Measurements from ENCODE around the gene NTM.

Gene NTM

DNA sequence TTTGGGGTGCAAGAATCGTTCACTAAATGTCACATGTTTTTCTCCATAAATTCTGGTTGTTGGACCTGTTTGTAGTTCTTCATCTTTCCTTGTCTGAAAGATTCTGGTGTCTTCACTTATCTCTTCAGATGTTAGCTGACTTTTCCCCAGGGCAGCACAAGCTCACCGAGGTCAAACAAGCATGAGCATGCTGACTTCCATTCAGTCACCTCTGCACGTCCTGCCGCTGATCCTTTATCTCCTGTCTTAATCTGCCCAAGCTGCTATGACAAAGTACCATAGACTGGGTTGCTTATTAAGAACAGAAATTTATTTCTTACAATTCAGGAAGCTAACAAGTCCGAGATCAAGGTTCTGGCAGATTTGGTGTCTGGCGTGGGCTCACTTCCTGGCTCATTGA, 800.6 kb downstream of the NTM start:
- CTCF ChIA-PET: no interaction called here
- DNase-seq (ENCODE audit: extremely low spot score): no peak
- POLR2A ChIA-PET: no interaction called here
- no peak for TF ChIP-seq SP1 (IDR thresholded peaks at IDR 0.05)
- no peak for TF ChIP-seq SUZ12 (IDR thresholded peaks at IDR 0.05)
- TF ChIP-seq ARNT (IDR thresholded peaks at IDR 0.05): no peak
- no peak for TF ChIP-seq ELF4 (IDR thresholded peaks at IDR 0.05)
- TF ChIP-seq NFRKB (IDR thresholded peaks at IDR 0.05): no peak
- no peak for TF ChIP-seq ZNF384 (IDR thresholded peaks at IDR 0.05)
- TF ChIP-seq FOXM1 (IDR thresholded peaks at IDR 0.05; ENCODE audit: borderline replicate concordance): no peak
- no peak for TF ChIP-seq FOXK2 (IDR thresholded peaks at IDR 0.05)
- no peak for TF ChIP-seq L3MBTL2 (conservative IDR thresholded peaks at IDR 0.05)
- no peak for TF ChIP-seq HDGF (IDR thresholded peaks at IDR 0.05; ENCODE audit: borderline replicate concordance)
- TF ChIP-seq, protein P1, sequence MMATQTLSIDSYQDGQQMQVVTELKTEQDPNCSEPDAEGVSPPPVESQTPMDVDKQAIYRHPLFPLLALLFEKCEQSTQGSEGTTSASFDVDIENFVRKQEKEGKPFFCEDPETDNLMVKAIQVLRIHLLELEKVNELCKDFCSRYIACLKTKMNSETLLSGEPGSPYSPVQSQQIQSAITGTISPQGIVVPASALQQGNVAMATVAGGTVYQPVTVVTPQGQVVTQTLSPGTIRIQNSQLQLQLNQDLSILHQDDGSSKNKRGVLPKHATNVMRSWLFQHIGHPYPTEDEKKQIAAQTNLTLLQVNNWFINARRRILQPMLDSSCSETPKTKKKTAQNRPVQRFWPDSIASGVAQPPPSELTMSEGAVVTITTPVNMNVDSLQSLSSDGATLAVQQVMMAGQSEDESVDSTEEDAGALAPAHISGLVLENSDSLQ (IDR thresholded peaks at IDR 0.05): no peak
- TF ChIP-seq TARDBP (IDR thresholded peaks at IDR 0.05): no peak

DNA sequence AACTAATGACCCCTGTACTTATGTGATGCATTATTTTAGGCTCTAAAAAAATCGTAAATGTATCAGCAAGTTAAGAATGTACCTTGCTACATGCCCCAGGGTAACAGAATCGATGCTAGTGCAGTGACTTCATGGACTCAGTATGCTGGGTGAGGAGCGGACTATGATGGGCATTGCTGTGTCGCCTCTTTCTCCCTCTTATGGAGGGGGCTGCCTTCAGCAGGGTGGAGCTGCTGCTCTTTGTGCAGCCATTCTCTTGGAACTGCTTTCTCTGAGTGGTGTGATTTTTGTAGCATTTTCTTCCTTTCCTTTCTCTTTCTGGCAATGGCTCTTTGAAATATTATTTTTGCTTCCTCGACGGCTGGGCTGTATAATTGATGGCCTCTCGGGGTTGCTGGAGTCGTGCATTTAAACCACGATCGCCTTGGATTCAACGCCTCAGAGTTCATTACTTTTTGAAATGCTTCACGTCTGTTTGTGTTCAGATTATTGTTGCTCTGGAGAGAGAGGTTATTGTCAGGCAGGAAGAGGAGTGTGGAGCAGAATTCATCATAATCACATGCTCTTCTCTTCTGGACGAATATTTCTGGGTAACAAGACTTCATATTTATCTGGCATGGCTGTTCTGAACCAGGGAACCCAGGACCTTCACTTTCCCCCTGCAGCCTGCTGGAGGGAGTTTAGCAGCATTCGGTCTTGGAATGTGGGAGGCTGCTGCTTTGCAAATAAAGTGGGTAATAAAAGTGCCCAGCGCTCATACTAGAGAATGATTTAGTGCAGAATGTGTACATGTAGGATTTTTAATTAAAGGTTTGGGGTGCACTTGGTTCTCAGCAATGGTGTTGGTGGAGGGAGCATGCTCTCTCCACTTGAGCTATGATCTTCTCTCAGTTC, 804.2 kb downstream of the NTM start:
- ChIA-PET POLR2A (no interaction called here), CTCF (no interaction called here)
- TF ChIP-seq L3MBTL2 (conservative IDR thresholded peaks at IDR 0.05): no peak
- no peak for TF ChIP-seq TARDBP (IDR thresholded peaks at IDR 0.05)
- TF ChIP-seq LEF1 (IDR thresholded peaks at IDR 0.05; ENCODE audit: borderline replicate concordance): no peak
- TF ChIP-seq SUZ12 (IDR thresholded peaks at IDR 0.05): no peak
- no peak for TF ChIP-seq ELF4 (IDR thresholded peaks at IDR 0.05)
- no peak for TF ChIP-seq HDGF (IDR thresholded peaks at IDR 0.05; ENCODE audit: borderline replicate concordance)
- TF ChIP-seq ZNF384 (IDR thresholded peaks at IDR 0.05): no peak
- TF ChIP-seq BHLHE40 (IDR thresholded peaks at IDR 0.05; ENCODE audit: borderline replicate concordance): no peak
- TF ChIP-seq CTBP1 (IDR thresholded peaks at IDR 0.05; ENCODE audit: borderline replicate concordance): no peak
- no peak for DNase-seq (ENCODE audit: extremely low spot score)

DNA sequence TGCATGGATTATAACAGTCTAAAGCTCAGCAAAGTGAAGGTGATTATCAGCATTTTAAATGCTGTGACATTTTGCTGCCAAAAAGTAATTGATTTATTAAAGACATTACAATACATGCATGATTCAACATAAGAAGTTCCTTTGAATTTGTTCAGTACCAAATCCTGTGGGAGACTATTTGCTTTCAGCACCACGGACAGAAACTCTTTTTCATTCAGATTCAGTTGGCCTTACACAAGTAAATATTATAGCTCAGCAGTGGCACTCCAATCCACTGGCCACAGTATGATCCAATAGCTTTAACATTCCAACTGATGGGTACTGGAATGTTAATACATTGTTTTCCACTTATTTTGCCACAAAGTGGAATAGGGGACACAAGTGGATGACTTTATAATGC, 806.7 kb downstream of the NTM start:
- no peak for DNase-seq (ENCODE audit: extremely low spot score)
- POLR2A ChIA-PET: no interaction called here
- CTCF ChIA-PET: no interaction called here

DNA sequence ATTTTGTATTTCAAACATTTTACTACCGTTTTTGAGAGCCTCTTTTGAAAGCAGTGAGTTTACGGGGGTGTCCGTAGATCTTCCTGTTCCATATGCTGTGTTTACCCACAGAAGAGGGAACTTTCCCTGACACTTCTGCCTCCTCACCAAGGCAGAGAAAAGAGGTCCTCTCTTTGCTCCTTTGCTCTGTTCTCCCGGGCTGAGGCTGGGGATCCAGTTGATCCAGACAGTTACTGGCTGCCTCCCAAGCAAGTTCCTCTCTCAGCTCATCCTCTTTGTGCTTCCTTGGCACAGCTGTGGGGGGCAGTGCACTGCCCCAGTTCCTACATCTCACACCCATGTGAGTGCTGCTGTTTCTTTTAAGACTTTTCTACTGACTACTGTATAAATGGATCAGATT, 813.7 kb downstream of the NTM start:
- DNase-seq (ENCODE audit: extremely low spot score): no peak
- ChIA-PET CTCF (no interaction called here), POLR2A (no interaction called here)
- TF ChIP-seq CTBP1 (IDR thresholded peaks at IDR 0.05; ENCODE audit: borderline replicate concordance) (no peak), BHLHE40 (IDR thresholded peaks at IDR 0.05; ENCODE audit: borderline replicate concordance) (no peak), SUZ12 (IDR thresholded peaks at IDR 0.05) (no peak), ZNF384 (IDR thresholded peaks at IDR 0.05) (no peak), TARDBP (IDR thresholded peaks at IDR 0.05) (no peak), FOXM1 (IDR thresholded peaks at IDR 0.05; ENCODE audit: borderline replicate concordance) (no peak), FOXA1 (IDR thresholded peaks at IDR 0.05) (no peak), L3MBTL2 (conservative IDR thresholded peaks at IDR 0.05) (no peak), ARNT (IDR thresholded peaks at IDR 0.05) (no peak), ELF4 (IDR thresholded peaks at IDR 0.05) (no peak), LEF1 (IDR thresholded peaks at IDR 0.05; ENCODE audit: borderline replicate concordance) (no peak), FOXK2 (IDR thresholded peaks at IDR 0.05) (no peak), NFRKB (IDR thresholded peaks at IDR 0.05) (no peak), HDGF (IDR thresholded peaks at IDR 0.05; ENCODE audit: borderline replicate concordance) (no peak)
- TF ChIP-seq, protein P1 (IDR thresholded peaks at IDR 0.05): no peak

More for the DNA sequence above, 806.7 kb downstream of the NTM start:
- TF ChIP-seq FOXM1 (IDR thresholded peaks at IDR 0.05; ENCODE audit: borderline replicate concordance): no peak
- TF ChIP-seq FOXA1 (IDR thresholded peaks at IDR 0.05): no peak
- TF ChIP-seq LEF1 (IDR thresholded peaks at IDR 0.05; ENCODE audit: borderline replicate concordance): no peak
- no peak for TF ChIP-seq HDGF (IDR thresholded peaks at IDR 0.05; ENCODE audit: borderline replicate concordance)
- TF ChIP-seq SP1 (IDR thresholded peaks at IDR 0.05): no peak
- no peak for TF ChIP-seq FOXK2 (IDR thresholded peaks at IDR 0.05)
- TF ChIP-seq NFRKB (IDR thresholded peaks at IDR 0.05): no peak
- TF ChIP-seq, protein P1 (IDR thresholded peaks at IDR 0.05): no peak
- no peak for TF ChIP-seq TARDBP (IDR thresholded peaks at IDR 0.05)
- TF ChIP-seq ELF4 (IDR thresholded peaks at IDR 0.05): no peak
- no peak for TF ChIP-seq L3MBTL2 (conservative IDR thresholded peaks at IDR 0.05)

DNA sequence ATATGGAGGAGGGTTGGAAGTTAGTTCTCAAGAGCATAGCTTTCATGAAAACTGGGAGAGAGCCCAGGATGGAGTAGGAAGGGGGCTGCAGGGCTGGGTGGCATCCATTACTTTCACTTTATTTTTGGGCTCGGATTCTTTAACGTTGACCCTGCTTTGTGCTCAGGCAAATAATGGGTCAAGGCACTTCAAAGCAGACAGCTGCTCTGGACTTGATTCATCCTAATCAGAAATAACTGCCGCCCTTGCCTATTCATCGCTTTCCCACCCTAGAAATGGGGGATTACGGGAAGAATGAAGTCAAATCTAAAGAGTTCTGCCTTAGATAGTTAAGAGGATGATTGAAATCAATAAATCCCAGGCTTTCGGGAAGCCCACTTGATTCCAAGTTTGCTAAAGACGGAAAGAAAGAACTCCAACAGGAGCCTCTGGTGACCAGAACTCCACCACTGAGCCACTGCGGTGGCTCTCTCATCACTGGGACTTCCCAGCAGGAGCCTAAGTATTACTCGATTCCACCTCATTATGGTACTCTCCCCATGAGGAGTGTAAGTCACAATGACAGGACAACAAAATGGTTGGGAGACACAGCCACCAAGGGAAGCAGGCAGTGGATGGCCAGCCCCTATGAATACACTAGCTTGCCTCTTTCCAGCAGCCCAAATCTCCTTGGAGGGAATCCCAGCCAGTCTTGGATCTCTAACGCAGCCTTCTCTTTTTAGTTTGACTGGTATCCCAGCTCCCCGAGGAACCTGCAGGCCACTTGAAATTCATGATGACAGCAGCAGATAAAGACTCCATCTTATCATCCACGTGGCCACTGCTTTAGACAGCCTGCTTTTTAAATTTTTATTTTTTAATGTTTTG, 815.5 kb downstream of the NTM start:
- ChIA-PET CTCF (no interaction called here), POLR2A (no interaction called here)
- no peak for DNase-seq (ENCODE audit: extremely low spot score)
- TF ChIP-seq ARNT (IDR thresholded peaks at IDR 0.05) (no peak), FOXM1 (IDR thresholded peaks at IDR 0.05; ENCODE audit: borderline replicate concordance) (no peak), FOXA1 (IDR thresholded peaks at IDR 0.05) (no peak), ZNF384 (IDR thresholded peaks at IDR 0.05) (no peak), NFRKB (IDR thresholded peaks at IDR 0.05) (no peak), ELF4 (IDR thresholded peaks at IDR 0.05) (no peak), HDGF (IDR thresholded peaks at IDR 0.05; ENCODE audit: borderline replicate concordance) (no peak), LEF1 (IDR thresholded peaks at IDR 0.05; ENCODE audit: borderline replicate concordance) (no peak), TARDBP (IDR thresholded peaks at IDR 0.05) (no peak)
